Uterus (tissue), 4 donors: Measurements from ENCODE around the gene COPZ2. TPM values are rescaled to one million over a fixed set of nuclear protein-coding genes. Genes with fewer than 3 reads are reported as not detected.
A peak's percentile ranks its signal among the peaks of the same experiment; 100 is the strongest.
"Not testable (repeated sequence)": the region's sequence is repeated elsewhere in the genome, so short reads cannot be mapped to it uniquely, and the experiment has no call there.

Source experiments
- DNase-seq, 2 donors: peaks; one replicate each; pipeline ENCODE4 v3.0.0-alpha.2; 2019 to 2020
- H3K27ac ChIP-seq, 2 donors: fragments of 200-600 bp; sonication (generic); 1 replicate in 1 of 2; 2 replicates in 1 of 2; pipeline ENCODE4 v1.5.1; 2016 to 2018
- H3K27me3 ChIP-seq, 2 donors: fragments of 200-600 bp; sonication (generic); one replicate each; pipeline ENCODE4 v1.5.1; 2018 to 2019; ENCODE audit warnings: control low read depth in 1 of 2
- H3K36me3 ChIP-seq, 2 donors: fragments of 200-600 bp; sonication (generic); one replicate each; pipeline ENCODE4 v1.5.1; 2019; ENCODE audit warnings: control low read depth in 1 of 2
- H3K4me1 ChIP-seq, 2 donors: fragments of 200-600 bp; sonication (generic); one replicate each; pipeline ENCODE4 v1.5.1; 2018 to 2019; ENCODE audit warnings: control low read depth in 1 of 2
- H3K4me3 ChIP-seq, 2 donors: fragments of 200-600 bp; sonication (generic); 1 replicate in 1 of 2; 2 replicates in 1 of 2; pipeline ENCODE4 v1.5.1; 2018 to 2019; ENCODE audit warnings: mild to moderate bottlenecking in 1 of 2
- H3K9me3 ChIP-seq, 2 donors: fragments of 200-600 bp; sonication (generic); one replicate each; pipeline ENCODE4 v1.5.1; 2019; ENCODE audit warnings: control low read depth in 1 of 2
- CTCF ChIP-seq, 4 experiments: fragments of 200-600 bp in 2 of 4; fragments of 450-650 bp in 2 of 4; sonication (generic) in 2 of 4; IDR thresholded peaks; one replicate each; pipeline ENCODE4 v1.5.1; 2016 to 2019; ENCODE audit warnings: antibody characterized with exemption in 4 of 4, mild to moderate bottlenecking in 2 of 4, moderate library complexity in 1 of 4
- POLR2A ChIP-seq, 2 donors: fragments of 450-650 bp; IDR thresholded peaks; one replicate each; pipeline ENCODE4 v1.6.1; 2016; ENCODE audit warnings: antibody characterized with exemption in 2 of 2, mild to moderate bottlenecking in 1 of 2, moderate library complexity in 1 of 2
- intact Hi-C: fragments of 100-400 bp; cut with DNase I; formaldehyde crosslinking; loops from one replicate; pipeline ENCODE4 v1.15.1; 2023; ENCODE audit warnings: low total_unique reads
- total RNA-seq, 4 donors: library from RNA; depleted of rRNA in 3 of 4; stranded (reverse); fragments of >200 nt in 3 of 4; gene quantifications; one replicate each; pipeline versions ENCODE4 v1.1.0 to v1.2.4, GENCODE V29; 2014 to 2023
- donor health status: DM: yes; HTN: yes; CAD: no.

COPZ2 gene
- total RNA-seq, 4 donors from 2014 or later = 12.9 to 82.7 (median 35.3) TPM

- intact Hi-C loops = no loop called here
- H3K9me3 ChIP-seq = no peaks in the 10 kb centered on the region
Observed at GRCh38 chr17:48037838-48038323, 284 bp upstream of the COPZ2 start.

DNA sequence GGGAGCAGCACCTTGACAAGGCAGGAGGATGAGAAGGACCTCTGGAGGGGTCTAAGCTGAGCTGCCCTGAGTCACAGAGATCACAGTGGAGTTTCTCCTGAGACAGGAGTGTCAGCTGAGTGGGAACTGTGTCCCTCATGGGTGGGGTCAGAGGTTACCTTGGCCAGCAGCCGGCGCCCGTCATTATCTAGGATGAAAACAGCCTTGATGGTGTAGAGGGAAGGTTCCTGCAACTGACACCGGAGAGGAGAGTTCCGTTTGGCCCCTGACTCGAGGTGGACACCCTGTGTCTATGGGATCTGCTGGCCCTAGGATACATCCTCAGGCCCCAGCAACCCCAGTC lies 933 bp downstream of the COPZ2 start:
- H3K4me3 ChIP-seq = peak overlapping the region; percentile 45 to 60
- intact Hi-C loops = no loop called here
- DNase-seq = no peak
- H3K27ac ChIP-seq = peak overlapping the region; percentile 58 to 80
- no peaks in the 10 kb centered on the region for H3K4me1 ChIP-seq
- H3K27me3 ChIP-seq = no peaks in the 10 kb centered on the region
- TF ChIP-seq POLR2A (IDR thresholded peaks at IDR 0.05) (no peak), CTCF (IDR thresholded peaks at IDR 0.05) (no peak)
- no peaks in the 10 kb centered on the region for H3K9me3 ChIP-seq
- H3K36me3 ChIP-seq = no peaks in the 10 kb centered on the region

More at GRCh38 chr17:48037838-48038323, 284 bp upstream of the COPZ2 start:
- H3K27ac ChIP-seq = peak overlapping the region in 1 of 2 donors; percentile 80
- no peaks in the 10 kb centered on the region for H3K27me3 ChIP-seq
- TF ChIP-seq POLR2A (IDR thresholded peaks at IDR 0.05) (no peak), CTCF (IDR thresholded peaks at IDR 0.05) (no peak)
- H3K4me1 ChIP-seq = no peaks in the 10 kb centered on the region
- H3K36me3 ChIP-seq = no peaks in the 10 kb centered on the region
- DNase-seq = peak in 1 of 2 donors; percentile 39
- H3K4me3 ChIP-seq = peak overlapping the region; percentile 45 to 60

DNA sequence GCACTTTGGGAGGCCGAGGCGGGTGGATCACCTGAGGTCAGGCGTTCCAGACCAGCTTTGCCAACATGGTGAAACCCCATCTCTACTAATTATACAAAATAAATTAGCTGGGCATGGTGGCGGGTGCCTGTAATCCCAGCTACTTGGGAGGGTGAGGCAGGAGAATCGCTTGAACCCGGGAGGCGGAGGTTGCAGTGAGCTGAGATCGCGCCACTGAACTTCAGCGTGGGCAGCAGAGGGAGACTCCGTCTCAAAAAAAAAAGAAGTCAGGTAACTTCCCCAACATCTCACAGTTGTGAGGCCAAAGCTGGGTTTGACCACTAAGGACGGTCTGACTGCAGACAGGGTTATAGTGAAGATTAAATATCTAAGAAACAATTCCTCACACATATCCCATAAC lies 2.9 kb downstream of the COPZ2 start:
- H3K36me3 ChIP-seq, intact Hi-C loops, H3K9me3 ChIP-seq, H3K27ac ChIP-seq, H3K4me3 ChIP-seq, H3K4me1 ChIP-seq, DNase-seq, H3K27me3 ChIP-seq: not testable (repeated sequence)

DNA sequence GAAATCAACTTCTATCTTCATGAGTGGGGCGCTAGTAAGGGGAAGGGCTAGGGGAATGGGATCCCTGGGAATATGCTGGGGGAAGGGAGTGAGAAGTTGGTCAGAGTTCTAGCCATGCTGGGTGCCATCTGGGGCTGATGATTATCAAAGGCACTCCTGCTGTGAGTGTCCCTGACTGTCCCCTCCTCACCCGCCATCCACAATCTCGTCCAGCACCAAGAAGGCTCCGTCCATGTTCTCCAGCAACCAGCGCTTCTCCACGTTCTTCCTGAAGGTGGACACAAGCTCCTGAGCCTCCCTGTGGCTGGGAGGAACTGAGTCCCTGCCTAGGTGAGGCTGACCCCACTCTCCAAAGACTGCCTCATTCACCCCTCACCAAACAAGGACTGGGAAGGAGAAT lies 5.6 kb downstream of the COPZ2 start:
- TF ChIP-seq CTCF (IDR thresholded peaks at IDR 0.05) (no peak), POLR2A (IDR thresholded peaks at IDR 0.05) (no peak)
- intact Hi-C loops = no loop called here
- peaks cover 0 to under 1% of the 10 kb centered on the region in 2 donors for H3K4me1 ChIP-seq
- H3K27me3 ChIP-seq = no peaks in the 10 kb centered on the region
- no peak overlapping the region for H3K27ac ChIP-seq
- H3K9me3 ChIP-seq = no peaks in the 10 kb centered on the region
- H3K36me3 ChIP-seq = no peaks in the 10 kb centered on the region
- H3K4me3 ChIP-seq = no peak overlapping the region
- no peak for DNase-seq

GRCh38 chr17:48030531-48030930 lies 7.1 kb downstream of the COPZ2 start:
- Histone ChIP-seq H3K4me3 (no peak overlapping the region), H3K36me3 (no peaks in the 10 kb centered on the region), H3K9me3 (no peaks in the 10 kb centered on the region), H3K27ac (no peak overlapping the region), H3K27me3 (no peaks in the 10 kb centered on the region), H3K4me1 (peaks cover 6 to 13% of the 10 kb centered on the region in 2 donors)
- TF ChIP-seq POLR2A (IDR thresholded peaks at IDR 0.05) (no peak), CTCF (IDR thresholded peaks at IDR 0.05) (no peak)
- DNase-seq = no peak
- intact Hi-C loops = no loop called here

DNA sequence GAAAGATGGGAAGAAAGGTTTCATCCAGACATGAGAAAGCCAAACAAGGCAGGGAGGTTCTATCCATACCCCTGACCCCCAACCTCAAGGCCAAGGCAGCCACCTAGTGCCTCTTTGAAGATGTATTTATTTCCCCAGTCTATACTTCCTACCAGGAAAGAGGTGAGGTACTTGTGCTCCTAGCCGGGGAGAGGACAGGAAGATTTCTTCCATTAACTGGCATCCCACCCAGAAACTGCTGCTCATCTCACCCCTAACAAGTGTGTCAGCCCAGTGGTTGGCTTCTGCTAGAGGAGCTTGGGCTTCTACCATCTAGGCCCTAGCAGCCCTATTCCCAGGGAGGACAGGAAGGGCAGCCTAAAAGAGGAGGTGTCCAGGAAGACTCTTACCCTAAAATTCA lies 8.9 kb downstream of the COPZ2 start:
- intact Hi-C loops = loop anchor here (5.0 kb wide), 1 partner anchor 99 kb away; no protein-coding TSS in a partner anchor
- DNase-seq = no peak

More for the DNA sequence above, 8.9 kb downstream of the COPZ2 start:
- H3K9me3 ChIP-seq = no peaks in the 10 kb centered on the region
- TF ChIP-seq POLR2A (IDR thresholded peaks at IDR 0.05) = no peak
- no peak for TF ChIP-seq CTCF (IDR thresholded peaks at IDR 0.05)
- no peak overlapping the region for H3K4me3 ChIP-seq
- H3K36me3 ChIP-seq = no peaks in the 10 kb centered on the region
- H3K27me3 ChIP-seq = peaks cover 0 to 9% of the 10 kb centered on the region in 2 donors
- no peak overlapping the region for H3K27ac ChIP-seq
- peaks cover 6 to 26% of the 10 kb centered on the region in 2 donors for H3K4me1 ChIP-seq
